Right lobe of liver (tissue), 6 donors: ENCODE measurements around the gene LTC4S. TPM values are rescaled to one million over a fixed set of nuclear protein-coding genes. Genes with fewer than 3 reads are reported as not detected.

ENCODE experiments used
- ATAC-seq, 4 donors: fragments of 200-7000 bp; cut with Tn5 transposase; one replicate each; pipeline ENCODE4 v1.9.1; 2020; ENCODE audit warnings: mild to moderate bottlenecking in 4 of 4, moderate library complexity in 4 of 4
- DNase-seq, 3 donors: peaks; one replicate each; pipeline ENCODE4 v3.0.0-alpha.2; 2020
- H3K27ac ChIP-seq, 3 donors: fragments of 200-600 bp; one replicate each; pipeline ENCODE4 v1.8.0; 2022
- H3K27me3 ChIP-seq, 2 donors: fragments of 200-600 bp; one replicate each; pipeline ENCODE4 v1.8.0; 2022
- H3K36me3 ChIP-seq, 4 donors: fragments of 200-600 bp; sonication (generic) in 1 of 4; one replicate each; pipeline versions ENCODE4 v1.5.1 to v1.8.0; 2017 to 2022; ENCODE audit warnings: control low read depth in 1 of 4
- H3K4me1 ChIP-seq, 4 donors: fragments of 200-600 bp; sonication (generic) in 1 of 4; one replicate each; pipeline versions ENCODE4 v1.5.1 to v1.8.0; 2017 to 2022; ENCODE audit warnings: control low read depth in 1 of 4
- H3K4me3 ChIP-seq, 3 donors: fragments of 200-600 bp; one replicate each; pipeline ENCODE4 v1.8.0; 2022
- H3K9me3 ChIP-seq, 4 donors: fragments of 200-600 bp; sonication (generic) in 1 of 4; one replicate each; pipeline versions ENCODE4 v1.5.1 to v1.8.0; 2017 to 2022; ENCODE audit warnings: control low read depth in 1 of 4
- CTCF ChIP-seq, 4 donors: fragments of 200-600 bp in 3 of 4; fragments of 450-650 bp in 1 of 4; IDR thresholded peaks; one replicate each; pipeline versions ENCODE4 v1.5.1 to v1.8.0; 2016 to 2022; ENCODE audit warnings: antibody characterized with exemption in 4 of 4, mild to moderate bottlenecking in 2 of 4
- POLR2A ChIP-seq: fragments of 450-650 bp; IDR thresholded peaks from one replicate; pipeline ENCODE4 v1.6.1; 2017; ENCODE audit warnings: antibody characterized with exemption, mild to moderate bottlenecking
- WGBS: methylation state at CpG from one replicate; pipeline ENCODE4 v1.1.6; 2018; ENCODE audit warnings: low coverage, low lambda C conversion rate; ENCODE audit not compliant: insufficient coverage; ENCODE audit errors: missing lambda C conversion rate; 5-methylcytosine and 5-hydroxymethylcytosine counted together
- intact Hi-C, 2 donors: fragments of 100-400 bp; cut with DNase I; formaldehyde crosslinking; loops; one replicate each; pipeline versions ENCODE4 v1.11.2 to v1.14.1; 2022
- total RNA-seq, 6 experiments: library from RNA; depleted of rRNA in 2 of 6; stranded (reverse); fragments of >200 nt in 2 of 6; fragmentation: NEBNext Ultra II Directional in 3 of 6; extraction: Animal tissue kit (Norgen Biotek cat#: 25700) in 3 of 6; gene quantifications; one replicate each; pipeline versions ENCODE4 v1.1.0 to v1.2.4, GENCODE V29; 2016 to 2023
- donor health status: DM: no; HTN: yes; CAD: no.
- donor health status: DM: no; HTN: no; CAD: no.
- donor health status: DM: no; HTN: no; CAD: no.
- donor health status: DM: no; HTN: yes; CAD: no.
- donor health status: DM: no; HTN: yes; CAD: no.

The LTC4S gene
- total RNA-seq, 6 experiments from 2014 or later = 0.73 to 1.7 (median 1.4) TPM; not detected in 1

GRCh38 chr5:179820483-179821297 is 26.9 kb downstream of the LTC4S start, which contains the start of gene SQSTM1:
Gene SQSTM1 (plus strand): TSS chr5:179820905. CDS start chr5:179820937, 32 bp downstream.
- peak within 1 kb of the TSS; percentile 100 for H3K27ac ChIP-seq
- H3K27me3 ChIP-seq = no peaks in the 10 kb centered on the region
- peaks cover 0 to 71% (median 25%) of the 10 kb centered on the region in 4 donors for H3K4me1 ChIP-seq
- intact Hi-C loops = no loop called here
- ATAC-seq (peak; percentile 55 to 69 (median 62)), DNase-seq (peak; percentile 91)
- H3K4me3 ChIP-seq = peak within 1 kb of the TSS; percentile 97 to 100 (median 100)
- peaks cover 0 to 36% (median 19%) of the 10 kb centered on the region in 4 donors for H3K36me3 ChIP-seq
- no peaks in the 10 kb centered on the region for H3K9me3 ChIP-seq
- no peak for TF ChIP-seq CTCF (IDR thresholded peaks at IDR 0.05)
- TF ChIP-seq POLR2A = peak; percentile 99
- WGBS = 0% methylated on average over 7 of the region's 81 CpGs

DNA sequence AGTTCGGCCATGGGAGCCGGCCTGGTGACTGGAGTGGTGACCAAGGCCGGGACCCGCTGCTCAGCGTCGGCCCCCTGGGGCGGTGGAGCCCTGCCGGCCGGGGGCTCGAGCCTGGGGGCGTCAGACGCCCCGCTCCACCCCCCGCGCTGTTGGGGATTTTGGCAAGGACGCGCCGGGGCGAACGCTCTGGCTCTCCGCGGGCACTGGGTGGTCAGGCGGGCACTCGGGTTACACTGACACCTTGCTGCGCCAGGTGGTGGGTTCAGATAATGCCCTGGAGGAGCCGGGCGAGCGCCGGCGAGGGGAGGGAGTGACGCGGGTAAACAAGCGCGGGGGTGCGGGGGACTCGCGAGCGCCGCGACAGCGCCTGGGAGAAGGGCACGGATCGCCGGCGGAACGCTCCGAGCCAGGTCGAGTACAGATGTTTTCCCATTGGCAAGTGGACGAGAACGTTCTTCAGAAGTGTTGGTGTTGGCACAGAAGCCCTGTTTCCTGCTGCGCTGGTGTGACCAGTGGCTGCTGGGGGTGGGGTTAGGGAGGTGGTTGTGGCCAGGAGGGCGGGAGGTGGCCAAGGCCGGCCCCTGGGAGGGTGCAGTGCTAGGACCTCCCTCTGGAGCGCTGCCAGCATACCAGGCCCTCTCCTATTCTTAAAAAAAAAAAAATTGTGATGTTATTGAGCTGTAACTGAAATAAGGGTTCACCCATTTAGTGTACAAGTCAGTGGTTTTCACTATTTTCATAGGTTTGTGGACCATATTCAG is 27.7 kb downstream of the LTC4S start:
- peak; percentile 97 to 99 (median 98) for DNase-seq
- H3K27ac ChIP-seq = peak overlapping the region; percentile 100
- H3K36me3 ChIP-seq = peaks cover 0 to 44% (median 23%) of the 10 kb centered on the region in 4 donors
- TF ChIP-seq POLR2A (peak; percentile 81), CTCF (IDR thresholded peaks at IDR 0.05) (peak in 1 of 4 donors; percentile 7)
- H3K4me1 ChIP-seq = peaks cover 0 to 75% (median 29%) of the 10 kb centered on the region in 4 donors
- no peaks in the 10 kb centered on the region for H3K27me3 ChIP-seq
- ATAC-seq = peak; percentile 46 to 77 (median 63)
- no peaks in the 10 kb centered on the region for H3K9me3 ChIP-seq
- peak overlapping the region; percentile 97 to 100 (median 100) for H3K4me3 ChIP-seq
- 1% methylated on average over 19 of the region's 54 CpGs for WGBS
- intact Hi-C loops = no loop called here

- Histone ChIP-seq H3K9me3 (no peaks in the 10 kb centered on the region), H3K4me3 (peak overlapping the region; percentile 97 to 100 (median 100)), H3K4me1 (peaks cover 0 to 76% (median 32%) of the 10 kb centered on the region in 4 donors), H3K27me3 (no peaks in the 10 kb centered on the region), H3K27ac (peak overlapping the region in 2 of 3 donors; percentile 100), H3K36me3 (peaks cover 0 to 50% (median 28%) of the 10 kb centered on the region in 4 donors)
- ATAC-seq = no peak
- TF ChIP-seq POLR2A (no peak), CTCF (IDR thresholded peaks at IDR 0.05) (no peak)
- no peak for DNase-seq
- WGBS = 17% methylated on average over 3 of the region's 3 CpGs
- intact Hi-C loops = no loop called here
Measured at GRCh38 chr5:179822059-179822432, 28.3 kb downstream of the LTC4S start.

DNA sequence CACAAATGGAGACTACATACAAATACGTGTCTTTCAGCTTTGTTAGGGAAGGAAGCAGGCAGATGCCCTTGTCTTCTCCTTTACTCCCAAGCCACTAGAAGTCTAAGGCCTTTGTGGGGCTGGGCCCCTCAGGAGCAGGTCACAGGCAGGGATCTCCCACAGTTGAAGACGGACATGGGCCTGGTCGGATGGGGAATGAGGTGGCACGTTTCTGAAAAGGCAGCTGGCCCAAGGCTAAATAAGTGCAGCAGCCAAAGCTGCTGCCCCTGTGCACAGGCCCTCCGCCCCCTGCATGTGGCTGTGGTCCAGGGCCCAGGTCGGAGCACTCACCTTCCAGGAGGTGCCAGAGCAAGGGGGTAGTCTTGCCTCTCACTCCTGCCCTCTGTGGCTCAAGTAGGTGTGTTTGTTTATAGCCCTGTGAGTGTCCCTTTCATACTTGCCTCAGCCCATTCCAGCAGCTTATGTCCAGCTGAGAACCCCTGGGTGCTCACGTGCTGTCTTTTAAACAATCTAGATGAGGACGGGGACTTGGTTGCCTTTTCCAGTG is 28.7 kb downstream of the LTC4S start:
- TF ChIP-seq POLR2A = no peak
- DNase-seq = peak in 1 of 3 donors; percentile 55
- WGBS = 18% methylated on average over 6 of the region's 8 CpGs
- Histone ChIP-seq H3K36me3 (peaks cover 0 to 55% (median 32%) of the 10 kb centered on the region in 4 donors), H3K27me3 (no peaks in the 10 kb centered on the region), H3K27ac (peak overlapping the region; percentile 14 to 100 (median 27)), H3K4me1 (peaks cover 0 to 75% (median 32%) of the 10 kb centered on the region in 4 donors), H3K4me3 (peak overlapping the region; percentile 97 to 100 (median 100)), H3K9me3 (no peaks in the 10 kb centered on the region)
- ATAC-seq = no peak
- intact Hi-C loops = no loop called here
